Effector CD4-positive, alpha-beta T cell (primary cell): ENCODE results near the gene RPS6KA5.
A peak's percentile ranks its signal among the peaks of the same experiment; 100 is the strongest.
"Not testable (repeated sequence)": the region's sequence is repeated elsewhere in the genome, so short reads cannot be mapped to it uniquely, and the experiment has no call there.

Experiments used
- DNase-seq: peaks from one replicate; pipeline ENCODE4 v3.0.0-alpha.2; 2020

The RPS6KA5 gene

DNA sequence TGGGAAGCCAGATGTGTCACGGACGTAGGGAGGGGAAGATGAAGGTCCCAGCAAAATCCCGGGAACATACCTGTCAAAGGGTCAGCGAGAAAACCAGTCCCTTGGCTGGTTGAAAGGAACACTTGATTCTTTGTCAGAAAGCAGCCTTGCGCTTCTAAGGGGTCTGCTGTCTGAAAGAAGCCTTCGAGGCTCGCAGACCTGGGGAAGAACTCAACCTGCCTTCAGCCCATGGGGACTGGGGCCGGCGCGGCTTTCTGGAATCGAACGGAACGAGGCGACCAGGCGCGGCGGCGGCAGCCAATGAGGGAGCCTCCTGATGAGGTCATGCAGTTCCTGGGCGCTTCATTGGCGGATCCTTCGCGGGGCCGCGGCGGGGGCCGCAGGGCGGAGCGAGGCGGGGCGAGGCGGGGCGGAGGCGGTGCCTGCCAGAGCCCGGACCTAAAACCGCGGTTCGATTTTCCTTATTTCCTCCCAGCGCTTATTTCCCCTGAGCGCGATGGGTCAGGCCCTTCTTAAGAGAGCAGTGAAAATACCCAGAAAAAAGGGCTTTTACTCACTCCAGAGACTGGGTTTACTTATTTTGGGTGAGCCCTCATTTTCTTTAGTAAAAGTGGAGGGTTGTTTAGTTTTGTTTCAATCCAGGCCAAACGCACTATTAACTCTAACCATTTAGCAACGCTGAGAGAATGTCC, 232.4 kb downstream of the RPS6KA5 start:
- peak; percentile 90 for DNase-seq

- not testable (repeated sequence) for DNase-seq
These were observed 236.9 kb downstream of the RPS6KA5 start for GRCh38 chr14:90823542-90823941.

DNA sequence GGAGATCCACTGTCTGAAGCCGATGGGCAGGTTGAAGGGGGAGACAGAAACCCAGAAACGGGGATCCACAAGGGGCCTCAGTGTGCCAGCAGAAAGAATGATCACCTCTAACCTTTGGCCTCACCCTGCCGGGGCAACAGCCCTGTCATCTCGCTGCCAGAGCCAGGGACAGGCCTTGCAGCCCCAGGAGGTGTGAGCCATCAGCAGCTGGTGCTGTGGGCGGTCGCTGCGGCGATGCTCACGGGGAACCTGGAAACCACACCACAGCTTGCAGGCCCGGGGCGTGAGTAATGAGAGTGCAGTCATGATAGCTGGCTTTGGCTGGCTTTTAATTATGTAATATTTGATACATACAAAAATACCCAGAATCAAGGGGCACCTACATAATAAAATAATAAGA, 239.5 kb downstream of the RPS6KA5 start:
- peak; percentile 41 for DNase-seq

DNA sequence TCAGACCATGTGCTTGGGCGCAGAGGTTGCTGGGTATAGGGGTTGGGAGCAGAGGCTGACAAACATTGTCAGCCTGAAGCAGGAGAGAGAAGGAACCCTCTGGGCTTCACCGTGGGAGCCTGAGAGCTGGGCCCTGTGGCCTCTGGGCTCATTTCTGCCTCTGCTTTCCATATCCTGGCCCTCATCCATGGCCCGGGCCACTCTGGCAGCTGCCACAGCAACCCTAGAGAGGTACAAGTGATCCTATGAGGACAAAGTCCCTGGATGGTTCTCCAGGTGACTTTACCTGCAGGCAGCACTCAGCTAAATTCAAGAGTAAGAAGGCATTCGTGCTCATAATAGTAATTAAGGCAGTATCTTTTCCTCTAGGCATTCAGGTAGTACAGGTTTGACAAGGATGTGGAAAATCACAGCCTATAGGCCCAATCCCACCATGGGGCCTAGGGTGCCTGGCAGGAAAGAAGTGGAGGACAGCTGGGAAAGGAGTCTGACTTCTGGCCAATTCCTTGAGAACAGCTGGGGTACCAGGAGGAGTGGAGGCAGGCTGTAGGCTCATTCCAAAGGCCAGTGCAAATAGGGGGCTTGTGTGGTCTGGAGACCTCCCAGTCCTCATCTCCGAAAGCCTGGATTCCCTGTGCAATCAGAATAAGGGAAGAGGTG, 240.6 kb downstream of the RPS6KA5 start:
- DNase-seq, result no peak

GRCh38 chr14:90818715-90819114, 241.7 kb downstream of the RPS6KA5 start:
- no peak for DNase-seq

GRCh38 chr14:90816681-90817436, 243.6 kb downstream of the RPS6KA5 start:
- no peak for DNase-seq

- no peak for DNase-seq
These were observed 244.4 kb downstream of the RPS6KA5 start, which contains the start of gene TTC7B for GRCh38 chr14:90815822-90816662. TTC7B (minus strand) TSS chr14:90816430; CDS start chr14:90816295, 135 bp downstream.

GRCh38 chr14:90815572-90815821, 244.9 kb downstream of the RPS6KA5 start:
- no peak for DNase-seq

GRCh38 chr14:90814806-90815571, 245.5 kb downstream of the RPS6KA5 start:
- DNase-seq, result no peak

GRCh38 chr14:90813442-90813841, 247.0 kb downstream of the RPS6KA5 start:
- no peak for DNase-seq

- no peak for DNase-seq
These were observed 248.3 kb downstream of the RPS6KA5 start for GRCh38 chr14:90812109-90812508.

- no peak for DNase-seq
These were observed 248.8 kb downstream of the RPS6KA5 start for GRCh38 chr14:90811641-90812040.

- no peak for DNase-seq
These were observed 249.6 kb downstream of the RPS6KA5 start for GRCh38 chr14:90810806-90811205.

DNA sequence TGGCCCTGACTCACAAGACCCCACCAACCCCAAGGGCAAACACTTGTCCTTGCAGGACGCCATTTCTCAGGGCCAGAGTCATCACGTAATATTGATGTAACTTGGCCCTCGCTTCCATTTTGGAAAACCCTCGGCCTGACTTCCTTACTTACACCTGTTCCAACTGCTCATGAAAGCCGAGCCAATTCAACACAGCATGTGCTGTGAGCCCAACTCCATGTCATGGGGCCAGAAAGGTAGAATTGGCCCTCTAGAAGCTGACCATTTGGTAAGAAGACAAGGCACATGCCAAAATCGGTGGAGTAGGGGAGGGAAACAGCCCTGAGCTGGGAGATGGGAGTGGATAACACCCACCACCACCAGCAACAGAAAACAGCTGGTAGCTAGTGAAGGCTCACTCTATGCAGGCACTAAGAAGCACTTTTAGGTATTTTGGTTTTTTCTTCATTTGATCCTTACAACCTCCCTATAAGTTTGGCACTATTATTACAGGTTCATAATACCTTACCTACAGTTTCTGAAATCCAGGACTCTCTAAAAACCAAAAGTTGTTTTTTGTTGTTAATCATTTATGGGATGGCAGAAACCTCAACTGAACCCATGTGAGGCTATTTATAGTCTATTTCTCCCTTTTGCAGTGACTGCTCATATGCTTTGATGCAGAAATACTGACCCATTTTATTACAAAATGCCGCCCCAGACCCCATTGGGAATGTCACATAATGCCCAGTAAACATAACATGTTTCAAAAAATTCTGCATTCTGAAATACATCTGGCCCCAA, 250.7 kb downstream of the RPS6KA5 start:
- no peak for DNase-seq

DNA sequence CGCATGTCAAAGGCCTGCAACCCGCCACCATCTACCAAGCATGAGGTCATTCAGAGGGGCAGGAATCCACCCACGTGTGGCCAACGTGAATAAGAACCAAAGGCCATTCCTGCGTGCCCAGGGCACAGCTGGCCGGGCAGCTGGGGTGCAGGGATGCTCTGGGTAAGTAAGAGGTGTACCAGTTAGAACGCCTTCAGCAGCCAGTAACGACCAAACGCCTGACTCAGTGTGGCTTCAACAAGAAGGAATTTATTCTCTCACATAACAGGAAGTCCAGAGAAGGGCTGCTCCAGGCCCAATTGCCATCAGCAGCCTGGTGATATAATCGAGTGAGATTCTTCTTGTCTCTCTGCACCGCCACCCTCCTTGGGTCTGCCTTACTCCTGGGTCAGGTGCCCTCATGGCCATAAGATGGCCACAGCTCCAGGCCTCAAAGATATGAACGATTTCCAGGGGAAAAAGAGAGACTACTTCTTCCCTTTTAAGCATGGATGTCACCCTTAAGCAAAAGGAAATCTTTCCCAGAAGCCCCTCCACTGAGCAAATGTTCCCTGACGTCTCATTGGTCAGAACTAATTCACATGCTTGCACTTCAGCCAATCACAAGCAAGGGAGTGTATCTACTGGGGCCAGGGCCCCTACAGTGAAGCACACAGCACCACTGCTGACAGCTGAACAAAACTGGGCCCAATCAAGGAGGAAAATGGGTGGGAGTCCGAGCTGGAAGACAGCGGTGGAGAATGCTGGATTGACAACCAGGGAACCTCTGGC, 251.5 kb downstream of the RPS6KA5 start:
- no peak for DNase-seq

- DNase-seq, result no peak
These were observed 253.4 kb downstream of the RPS6KA5 start for GRCh38 chr14:90807060-90807459.

DNA sequence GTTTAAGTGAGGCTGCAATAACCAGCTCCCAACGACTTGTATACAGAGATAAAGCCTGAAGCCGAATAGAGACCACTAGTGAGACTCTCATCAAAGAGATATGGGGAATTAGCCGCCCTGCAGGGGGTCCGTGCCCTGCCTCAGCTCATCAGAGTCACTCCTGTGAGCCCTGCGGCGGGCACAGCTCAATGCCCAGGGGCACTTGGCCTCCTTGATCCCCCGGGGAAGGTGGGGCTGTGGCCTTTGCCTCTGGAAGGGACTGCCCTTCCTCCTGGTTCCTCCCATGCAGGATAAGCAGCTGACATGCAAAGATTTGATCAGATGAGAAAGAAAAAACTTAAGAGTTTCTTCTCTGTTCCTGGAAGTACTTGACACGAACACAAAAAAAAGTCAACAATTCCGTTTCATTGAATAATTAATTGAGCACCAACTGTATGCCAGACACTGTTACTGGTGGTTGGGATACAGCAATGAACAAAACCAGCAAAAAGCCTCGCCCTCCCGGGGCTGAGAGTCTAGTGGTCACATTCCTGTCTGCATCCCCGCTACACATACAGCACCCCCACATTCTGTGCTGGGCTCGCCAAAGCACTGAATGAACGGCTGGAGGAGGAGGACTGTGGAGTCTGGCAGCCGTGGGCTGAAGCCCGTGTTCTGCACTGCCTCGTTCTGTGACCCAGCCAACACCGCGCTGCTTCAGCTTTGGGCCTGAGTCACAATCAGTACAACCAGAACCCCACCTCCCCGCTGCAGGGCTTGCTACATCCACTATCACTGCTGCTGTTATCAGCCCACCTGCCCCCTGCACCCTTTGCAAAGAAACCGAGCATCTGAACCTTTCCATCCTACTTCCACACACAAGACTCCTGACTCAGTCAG, 254.5 kb downstream of the RPS6KA5 start:
- DNase-seq, result no peak

- no peak for DNase-seq
These were observed 255.4 kb downstream of the RPS6KA5 start for GRCh38 chr14:90805084-90805391.

- DNase-seq, result no peak
These were observed 256.0 kb downstream of the RPS6KA5 start for GRCh38 chr14:90804292-90805083.
